GM18873 (cell line): ENCODE results near the gene BICD1.

Experiments used
- ATAC-seq: cut with Tn5 transposase; IDR thresholded peaks from one replicate; pipeline ENCODE4 v1.9.1; 2021; ENCODE audit warnings: mild to moderate bottlenecking, moderate library complexity, moderate number of reproducible peaks; ENCODE audit not compliant: unreplicated experiment, low FRiP score

BICD1 gene

GRCh38 chr12:32312049-32312670 is 205.5 kb downstream of the BICD1 start:
- no peak for ATAC-seq

GRCh38 chr12:32322354-32322753 is 215.7 kb downstream of the BICD1 start:
- no peak for ATAC-seq

GRCh38 chr12:32331133-32331532 is 224.5 kb downstream of the BICD1 start:
- ATAC-seq, result no peak

GRCh38 chr12:32332446-32332845 is 225.8 kb downstream of the BICD1 start:
- no peak for ATAC-seq

- ATAC-seq, result no peak
Observed at GRCh38 chr12:32334371-32334777, 227.7 kb downstream of the BICD1 start.

- ATAC-seq, result no peak
Observed at GRCh38 chr12:32336261-32336660, 229.6 kb downstream of the BICD1 start.

GRCh38 chr12:32343496-32343895 is 236.8 kb downstream of the BICD1 start:
- ATAC-seq, result no peak

GRCh38 chr12:32344047-32344446 is 237.4 kb downstream of the BICD1 start:
- ATAC-seq, result no peak

- no peak for ATAC-seq
Observed at GRCh38 chr12:32353540-32353939, 246.9 kb downstream of the BICD1 start.

GRCh38 chr12:32357601-32358249 is 251.1 kb downstream of the BICD1 start:
- no peak for ATAC-seq

- no peak for ATAC-seq
Observed at GRCh38 chr12:32360956-32361355, 254.3 kb downstream of the BICD1 start.

- no peak for ATAC-seq
Observed at GRCh38 chr12:32362892-32363291, 256.2 kb downstream of the BICD1 start.

GRCh38 chr12:32365473-32366064 is 258.9 kb downstream of the BICD1 start:
- no peak for ATAC-seq

- ATAC-seq, result no peak
Observed at GRCh38 chr12:32366714-32367113, 260.1 kb downstream of the BICD1 start.

GRCh38 chr12:32367381-32367780 is 260.7 kb downstream of the BICD1 start:
- ATAC-seq, result no peak

GRCh38 chr12:32369202-32369601 is 262.6 kb downstream of the BICD1 start:
- no peak for ATAC-seq

GRCh38 chr12:32377344-32378055 is 270.9 kb downstream of the BICD1 start:
- no peak for ATAC-seq

GRCh38 chr12:32379213-32379612 is 272.6 kb downstream of the BICD1 start:
- no peak for ATAC-seq

GRCh38 chr12:32379667-32380066 is 273.0 kb downstream of the BICD1 start:
- no peak for ATAC-seq

GRCh38 chr12:32382226-32382625 is 275.6 kb downstream of the BICD1 start:
- ATAC-seq, result no peak

GRCh38 chr12:32390572-32391219 is 284.0 kb downstream of the BICD1 start:
- ATAC-seq, result no peak
